Keratinocyte (primary cell): ENCODE measurements around the gene UBASH3B. TPM values are rescaled to one million over a fixed set of nuclear protein-coding genes. Genes with fewer than 3 reads are reported as not detected.

Source experiments
- DNase-seq: peaks from one replicate; pipeline ENCODE4 v3.0.0-alpha.2; 2011; ENCODE audit warnings: low read depth, missing footprints, low spot score
- FAIRE-seq: peaks from 2 replicates; lab custom pipeline; 2011; peaks lifted over from hg19 to GRCh38; lab: Jason Lieb, UNC
- H2AFZ ChIP-seq: 2 replicates; pipeline ENCODE4 v1.6.0; 2012; ENCODE audit warnings: low read length, control low read depth, inconsistent platforms; ENCODE audit not compliant: control insufficient read depth
- H3K27ac ChIP-seq: 2 replicates; pipeline ENCODE4 v1.5.1; 2011; ENCODE audit warnings: low read length; ENCODE audit not compliant: control insufficient read depth, insufficient read depth
- H3K27me3 ChIP-seq: 3 replicates; pipeline ENCODE4 v1.6.0; 2011; ENCODE audit warnings: low read length; ENCODE audit not compliant: control insufficient read depth, insufficient read depth; ENCODE audit errors: extremely low read depth
- H3K36me3 ChIP-seq, 2 experiments: 2 replicates in 1 of 2; 3 replicates in 1 of 2; pipeline ENCODE4 v1.5.1; 2011; ENCODE audit warnings: low read length in 2 of 2, mild to moderate bottlenecking in 1 of 2; ENCODE audit not compliant: control insufficient read depth in 2 of 2, insufficient read depth in 2 of 2; ENCODE audit errors: extremely low read depth in 1 of 2
- H3K4me1 ChIP-seq: 3 replicates; pipeline ENCODE4 v1.5.1; 2011; ENCODE audit warnings: low read length; ENCODE audit not compliant: control insufficient read depth, insufficient read depth; ENCODE audit errors: extremely low read depth
- H3K4me2 ChIP-seq: 3 replicates; pipeline ENCODE4 v1.6.0; 2011; ENCODE audit warnings: low read depth, low read length; ENCODE audit not compliant: control insufficient read depth, insufficient read depth; ENCODE audit errors: extremely low read depth
- H3K4me3 ChIP-seq, 3 experiments: fragments of 200-600 bp in 1 of 3; sonication (generic) in 1 of 3; 2 replicates in 2 of 3; 3 replicates in 1 of 3; pipeline ENCODE4 v1.5.1; 2011 to 2016; ENCODE audit warnings: low read length in 3 of 3, mild to moderate bottlenecking in 3 of 3, control low read depth in 2 of 3, inconsistent platforms in 1 of 3, low read depth in 1 of 3, mixed read lengths in 1 of 3, mixed run types in 1 of 3, moderate library complexity in 1 of 3; ENCODE audit not compliant: control insufficient read depth in 2 of 3, insufficient read depth in 2 of 3; ENCODE audit errors: extremely low read depth in 1 of 3
- H3K79me2 ChIP-seq: 2 replicates; pipeline ENCODE4 v1.6.0; 2012; ENCODE audit warnings: low read length; ENCODE audit not compliant: control insufficient read depth, insufficient read depth
- H3K9ac ChIP-seq: 3 replicates; pipeline ENCODE4 v1.6.0; 2011; ENCODE audit warnings: low read length; ENCODE audit not compliant: control insufficient read depth, insufficient read depth; ENCODE audit errors: extremely low read depth
- H3K9me1 ChIP-seq: 3 replicates; pipeline ENCODE4 v1.6.0; 2011; ENCODE audit warnings: low read length; ENCODE audit not compliant: control insufficient read depth, insufficient read depth; ENCODE audit errors: extremely low read depth
- H3K9me3 ChIP-seq: 2 replicates; pipeline ENCODE4 v1.5.1; 2012; ENCODE audit warnings: low read depth, low read length; ENCODE audit not compliant: control insufficient read depth
- H4K20me1 ChIP-seq: 3 replicates; pipeline ENCODE4 v1.6.0; 2011; ENCODE audit warnings: low read length; ENCODE audit not compliant: control insufficient read depth, insufficient read depth; ENCODE audit errors: extremely low read depth
- CTCF ChIP-seq, 3 experiments: IDR thresholded peaks in 1 of 3; conservative IDR thresholded peaks in 1 of 3; optimal IDR thresholded peaks in 1 of 3; 2 replicates in 2 of 3; 3 replicates in 1 of 3; pipeline versions ENCODE3 to v1.5.1; 2011; ENCODE audit warnings: low read length in 3 of 3, mild to moderate bottlenecking in 3 of 3, moderate library complexity in 2 of 3, control low read depth in 1 of 3, inconsistent platforms in 1 of 3; ENCODE audit not compliant: insufficient read depth in 2 of 3; ENCODE audit errors: extremely low read depth in 1 of 3
- EZH2 ChIP-seq: IDR thresholded peaks from one replicate; pipeline ENCODE4 v1.6.1; 2012; ENCODE audit warnings: inconsistent platforms, mild to moderate bottlenecking, low read length, moderate library complexity
- dilution Hi-C: fragments of 300-500 bp; cut with MboI; formaldehyde crosslinking; loops from one replicate; pipeline ENCODE4 v1.7.0; 2020; ENCODE audit warnings: low sequenced_read_pairs; ENCODE audit not compliant: extremely low pct_ligation_motif_present
- polyA plus RNA-seq, 5 experiments: library from polyadenylated mRNA; depleted of rRNA in 3 of 5; stranded (reverse) in 3 of 5; stranded (forward) in 1 of 5; unstranded in 1 of 5; fragments of >200 nt; gene quantifications; 1 replicate in 1 of 5; 2 replicates in 3 of 5; 3 replicates in 1 of 5; pipeline versions ENCODE4 v1.2.1 to v1.2.3, GENCODE V29; 2011 to 2012; ENCODE audit warnings: missing spikeins in 2 of 5, low read depth in 1 of 5, low replicate concordance in 1 of 5

UBASH3B gene
- polyA plus RNA-seq, 1 donor (not counting 4 experiments of a cell fraction or from before 2014, with no cell fraction given), result 25.0 TPM

GRCh38 chr11:122670131-122670530, 14.6 kb downstream of the UBASH3B start:
- Histone ChIP-seq H3K4me1 (peaks cover 11% of the 10 kb centered on the region), H3K79me2 (peaks cover 63% of the 10 kb centered on the region), H3K27me3 (no peaks in the 10 kb centered on the region), H3K4me2 (no peak overlapping the region), H3K9me1 (peaks cover 3% of the 10 kb centered on the region), H4K20me1 (peaks cover 6% of the 10 kb centered on the region), H3K36me3 (peaks cover 15 to 17% of the 10 kb centered on the region in 2 experiments), H3K9me3 (no peaks in the 10 kb centered on the region), H2AFZ (no peak overlapping the region), H3K27ac (no peak overlapping the region), H3K4me3 (no peak overlapping the region), H3K9ac (no peak overlapping the region)
- dilution Hi-C loops, result no loop called here
- DNase-seq (no peak), FAIRE-seq (no peak)
- TF ChIP-seq EZH2 (no peak), CTCF (optimal IDR thresholded peaks at IDR 0.05 in 1 of 3, IDR thresholded peaks at IDR 0.05 in 1 of 3, conservative IDR thresholded peaks at IDR 0.05 in 1 of 3; ENCODE audit: extremely low read depth in 1 of 3, insufficient read depth in 2 of 3, low read length in 3 of 3) (no peak)

- no peak overlapping the region for H2AFZ ChIP-seq
- peaks cover 14% of the 10 kb centered on the region for H3K4me1 ChIP-seq
- FAIRE-seq (no peak), DNase-seq (no peak)
- peaks cover 5% of the 10 kb centered on the region for H3K9me1 ChIP-seq
- no peak overlapping the region for H3K4me3 ChIP-seq
- no peak overlapping the region for H3K27ac ChIP-seq
- no peak overlapping the region for H3K4me2 ChIP-seq
- peaks cover 12 to 17% of the 10 kb centered on the region in 2 experiments for H3K36me3 ChIP-seq
- dilution Hi-C loops, result no loop called here
- no peak overlapping the region for H3K9ac ChIP-seq
- H3K79me2 ChIP-seq, result peaks cover 63% of the 10 kb centered on the region
- TF ChIP-seq EZH2, result no peak
- no peak for TF ChIP-seq CTCF (optimal IDR thresholded peaks at IDR 0.05 in 1 of 3, IDR thresholded peaks at IDR 0.05 in 1 of 3, conservative IDR thresholded peaks at IDR 0.05 in 1 of 3; ENCODE audit: extremely low read depth in 1 of 3, insufficient read depth in 2 of 3, low read length in 3 of 3)
- no peaks in the 10 kb centered on the region for H3K27me3 ChIP-seq
- H4K20me1 ChIP-seq, result peaks cover 6% of the 10 kb centered on the region
- no peaks in the 10 kb centered on the region for H3K9me3 ChIP-seq
Observed at GRCh38 chr11:122671400-122671891, 15.9 kb downstream of the UBASH3B start.
